Neuron (in vitro differentiated cells): Measurements from ENCODE around the gene TIMM44.
"Not testable (repeated sequence)": the region's sequence is repeated elsewhere in the genome, so short reads cannot be mapped to it uniquely, and the experiment has no call there.

ENCODE experiments used
- H2AFZ ChIP-seq: one replicate; pipeline ENCODE4 v1.6.1; 2013; ENCODE audit warnings: low read depth, mild to moderate bottlenecking, inconsistent platforms, low read length, moderate library complexity
- H3K27me3 ChIP-seq: one replicate; pipeline ENCODE4 v1.6.1; 2013; ENCODE audit warnings: low read length; ENCODE audit not compliant: insufficient read depth
- H3K36me3 ChIP-seq: one replicate; pipeline ENCODE4 v1.6.1; 2013; ENCODE audit warnings: low read length; ENCODE audit not compliant: insufficient read depth
- H3K4me1 ChIP-seq: one replicate; pipeline ENCODE4 v1.6.1; 2013; ENCODE audit warnings: low read length; ENCODE audit not compliant: insufficient read depth
- H3K4me3 ChIP-seq: 2 replicates; pipeline ENCODE4 v1.5.1; 2013; ENCODE audit warnings: mild to moderate bottlenecking, low read length, moderate library complexity
- H3K9me3 ChIP-seq: one replicate; pipeline ENCODE4 v1.6.1; 2013; ENCODE audit warnings: low read length

Gene TIMM44

GRCh38 chr19:7970716-7971448, 27.4 kb upstream of the TIMM44 start:
- Histone ChIP-seq H2AFZ (no peak overlapping the region), H3K9me3 (no peaks in the 10 kb centered on the region), H3K4me1 (no peaks in the 10 kb centered on the region), H3K36me3 (peaks cover 76% of the 10 kb centered on the region), H3K27me3 (no peaks in the 10 kb centered on the region), H3K4me3 (no peak overlapping the region)

- no peak overlapping the region for H2AFZ ChIP-seq
- H3K27me3 ChIP-seq = no peaks in the 10 kb centered on the region
- peaks cover 78% of the 10 kb centered on the region for H3K36me3 ChIP-seq
- H3K4me1 ChIP-seq = no peaks in the 10 kb centered on the region
- H3K4me3 ChIP-seq = no peak overlapping the region
- no peaks in the 10 kb centered on the region for H3K9me3 ChIP-seq
Observed at GRCh38 chr19:7969555-7969939, 26.1 kb upstream of the TIMM44 start.

- Histone ChIP-seq H3K36me3 (peaks cover 76% of the 10 kb centered on the region), H3K27me3 (no peaks in the 10 kb centered on the region), H2AFZ (no peak overlapping the region), H3K4me3 (no peak overlapping the region), H3K4me1 (no peaks in the 10 kb centered on the region), H3K9me3 (no peaks in the 10 kb centered on the region)
Observed at GRCh38 chr19:7968796-7969554, 25.5 kb upstream of the TIMM44 start.

GRCh38 chr19:7968008-7968795, 24.7 kb upstream of the TIMM44 start:
- Histone ChIP-seq H3K4me3 (no peak overlapping the region), H3K27me3 (no peaks in the 10 kb centered on the region), H3K4me1 (no peaks in the 10 kb centered on the region), H3K9me3 (no peaks in the 10 kb centered on the region), H3K36me3 (peaks cover 77% of the 10 kb centered on the region), H2AFZ (no peak overlapping the region)

GRCh38 chr19:7965921-7966665, 22.6 kb upstream of the TIMM44 start:
- Histone ChIP-seq H2AFZ (no peak overlapping the region), H3K36me3 (peaks cover 83% of the 10 kb centered on the region), H3K9me3 (no peaks in the 10 kb centered on the region), H3K4me1 (no peaks in the 10 kb centered on the region), H3K4me3 (no peak overlapping the region), H3K27me3 (no peaks in the 10 kb centered on the region)

- Histone ChIP-seq H3K27me3 (no peaks in the 10 kb centered on the region), H3K4me3 (no peak overlapping the region), H3K4me1 (no peaks in the 10 kb centered on the region), H3K9me3 (no peaks in the 10 kb centered on the region), H2AFZ (no peak overlapping the region), H3K36me3 (peaks cover 89% of the 10 kb centered on the region)
Observed at GRCh38 chr19:7965259-7965841, 21.9 kb upstream of the TIMM44 start.

GRCh38 chr19:7963566-7963965, 20.1 kb upstream of the TIMM44 start:
- peaks cover 85% of the 10 kb centered on the region for H3K36me3 ChIP-seq

GRCh38 chr19:7962644-7963268, 19.3 kb upstream of the TIMM44 start:
- Histone ChIP-seq H3K27me3 (no peaks in the 10 kb centered on the region), H3K9me3 (no peaks in the 10 kb centered on the region), H3K36me3 (peaks cover 80% of the 10 kb centered on the region), H3K4me1 (no peaks in the 10 kb centered on the region), H2AFZ (no peak overlapping the region), H3K4me3 (no peak overlapping the region)

More at GRCh38 chr19:7963566-7963965, 20.1 kb upstream of the TIMM44 start:
- no peak overlapping the region for H3K4me3 ChIP-seq
- H2AFZ ChIP-seq = no peak overlapping the region
- no peaks in the 10 kb centered on the region for H3K27me3 ChIP-seq
- H3K9me3 ChIP-seq = no peaks in the 10 kb centered on the region
- H3K4me1 ChIP-seq = no peaks in the 10 kb centered on the region

GRCh38 chr19:7961920-7962626, 18.6 kb upstream of the TIMM44 start:
- Histone ChIP-seq H2AFZ (no peak overlapping the region), H3K4me1 (no peaks in the 10 kb centered on the region), H3K36me3 (peaks cover 74% of the 10 kb centered on the region), H3K4me3 (no peak overlapping the region), H3K27me3 (no peaks in the 10 kb centered on the region), H3K9me3 (no peaks in the 10 kb centered on the region)

GRCh38 chr19:7961082-7961481, 17.6 kb upstream of the TIMM44 start:
- peaks cover 64% of the 10 kb centered on the region for H3K36me3 ChIP-seq
- not testable (repeated sequence) for H3K27me3 ChIP-seq, H3K4me3 ChIP-seq, H2AFZ ChIP-seq, H3K4me1 ChIP-seq, H3K9me3 ChIP-seq

- Histone ChIP-seq H2AFZ (no peak overlapping the region), H3K4me1 (no peaks in the 10 kb centered on the region), H3K27me3 (no peaks in the 10 kb centered on the region), H3K4me3 (no peak overlapping the region), H3K36me3 (peaks cover 47% of the 10 kb centered on the region), H3K9me3 (no peaks in the 10 kb centered on the region)
Observed at GRCh38 chr19:7959211-7959610, 15.7 kb upstream of the TIMM44 start.

- H3K27me3 ChIP-seq = no peaks in the 10 kb centered on the region
- peaks cover 14% of the 10 kb centered on the region for H3K36me3 ChIP-seq
- H3K4me1 ChIP-seq = no peaks in the 10 kb centered on the region
- H3K9me3 ChIP-seq = no peaks in the 10 kb centered on the region
- H2AFZ ChIP-seq = no peak overlapping the region
- no peak overlapping the region for H3K4me3 ChIP-seq
Observed at GRCh38 chr19:7955696-7956095, 12.2 kb upstream of the TIMM44 start.
